ENCODE measurements around the gene CCNY. TPM values are rescaled to one million over a fixed set of nuclear protein-coding genes. Genes with fewer than 3 reads are reported as not detected.
A peak's percentile ranks its signal among the peaks of the same experiment; 100 is the strongest.

Gene CCNY
- total and polyA plus RNA-seq, 4 donors = 57.7 to 112 (median 76.1) TPM

- DNase-seq (ENCODE audit: low read depth in 4 of 6, low spot score in 6 of 6) = no peak
- H3K9me3 ChIP-seq (ENCODE audit: control insufficient read depth, insufficient read depth, low read length) = no peaks in the 10 kb centered on the region
- H3K27ac ChIP-seq (ENCODE audit: low read depth, low read length) = no peak overlapping the region
- H3K4me3 ChIP-seq (ENCODE audit: low read depth, low read length) = no peak overlapping the region
- WGBS (ENCODE audit: insufficient coverage) = 50% methylated on average over 2 of the region's 5 CpGs
- no peaks in the 10 kb centered on the region for H3K27me3 ChIP-seq (ENCODE audit: control insufficient read depth, insufficient read depth, low read length)
- H3K36me3 ChIP-seq (ENCODE audit: control insufficient read depth, insufficient read depth, low read length) = no peaks in the 10 kb centered on the region
- H3K4me1 ChIP-seq (ENCODE audit: control insufficient read depth, insufficient read depth, low read length) = peaks cover 24% of the 10 kb centered on the region
Measured at GRCh38 chr10:35470925-35471315, 134.6 kb downstream of the CCNY start.

GRCh38 chr10:35471435-35471834 lies 135.1 kb downstream of the CCNY start:
- 10% methylated on average over 2 of the region's 3 CpGs for WGBS (ENCODE audit: insufficient coverage)
- DNase-seq (ENCODE audit: low read depth in 4 of 6, low spot score in 6 of 6) = no peak
- peaks cover 19% of the 10 kb centered on the region for H3K4me1 ChIP-seq (ENCODE audit: control insufficient read depth, insufficient read depth, low read length)
- no peak overlapping the region for H3K27ac ChIP-seq (ENCODE audit: low read depth, low read length)
- H3K4me3 ChIP-seq (ENCODE audit: low read depth, low read length) = no peak overlapping the region
- H3K9me3 ChIP-seq (ENCODE audit: control insufficient read depth, insufficient read depth, low read length) = no peaks in the 10 kb centered on the region
- H3K27me3 ChIP-seq (ENCODE audit: control insufficient read depth, insufficient read depth, low read length) = no peaks in the 10 kb centered on the region
- H3K36me3 ChIP-seq (ENCODE audit: control insufficient read depth, insufficient read depth, low read length) = no peaks in the 10 kb centered on the region

GRCh38 chr10:35480142-35480541 lies 143.8 kb downstream of the CCNY start:
- Histone ChIP-seq H3K27ac (ENCODE audit: low read depth, low read length) (no peak overlapping the region), H3K27me3 (ENCODE audit: control insufficient read depth, insufficient read depth, low read length) (no peaks in the 10 kb centered on the region), H3K4me1 (ENCODE audit: control insufficient read depth, insufficient read depth, low read length) (no peaks in the 10 kb centered on the region), H3K36me3 (ENCODE audit: control insufficient read depth, insufficient read depth, low read length) (no peaks in the 10 kb centered on the region), H3K4me3 (ENCODE audit: low read depth, low read length) (no peak overlapping the region), H3K9me3 (ENCODE audit: control insufficient read depth, insufficient read depth, low read length) (no peaks in the 10 kb centered on the region)
- 90% methylated on average over 9 of the region's 9 CpGs for WGBS (ENCODE audit: insufficient coverage)
- DNase-seq (ENCODE audit: low read depth in 4 of 6, low spot score in 6 of 6) = no peak

- H3K36me3 ChIP-seq (ENCODE audit: control insufficient read depth, insufficient read depth, low read length) = no peaks in the 10 kb centered on the region
- no peaks in the 10 kb centered on the region for H3K27me3 ChIP-seq (ENCODE audit: control insufficient read depth, insufficient read depth, low read length)
- no peak for DNase-seq (ENCODE audit: low read depth in 4 of 6, low spot score in 6 of 6)
- WGBS (ENCODE audit: insufficient coverage) = 95% methylated on average over 2 of the region's 2 CpGs
- H3K9me3 ChIP-seq (ENCODE audit: control insufficient read depth, insufficient read depth, low read length) = no peaks in the 10 kb centered on the region
- no peak overlapping the region for H3K27ac ChIP-seq (ENCODE audit: low read depth, low read length)
- no peak overlapping the region for H3K4me3 ChIP-seq (ENCODE audit: low read depth, low read length)
- no peaks in the 10 kb centered on the region for H3K4me1 ChIP-seq (ENCODE audit: control insufficient read depth, insufficient read depth, low read length)
Measured at GRCh38 chr10:35481413-35481812, 145.1 kb downstream of the CCNY start.

- no peaks in the 10 kb centered on the region for H3K9me3 ChIP-seq (ENCODE audit: control insufficient read depth, insufficient read depth, low read length)
- no peaks in the 10 kb centered on the region for H3K27me3 ChIP-seq (ENCODE audit: control insufficient read depth, insufficient read depth, low read length)
- no peak for DNase-seq (ENCODE audit: low read depth in 4 of 6, low spot score in 6 of 6)
- H3K4me1 ChIP-seq (ENCODE audit: control insufficient read depth, insufficient read depth, low read length) = no peaks in the 10 kb centered on the region
- WGBS (ENCODE audit: insufficient coverage) = 91% methylated on average over 5 of the region's 5 CpGs
- no peak overlapping the region for H3K27ac ChIP-seq (ENCODE audit: low read depth, low read length)
- peaks cover 5% of the 10 kb centered on the region for H3K36me3 ChIP-seq (ENCODE audit: control insufficient read depth, insufficient read depth, low read length)
- H3K4me3 ChIP-seq (ENCODE audit: low read depth, low read length) = no peak overlapping the region
Measured at GRCh38 chr10:35486297-35486990, 150.1 kb downstream of the CCNY start.

- 100% methylated on average over 2 of the region's 5 CpGs for WGBS (ENCODE audit: insufficient coverage)
- no peaks in the 10 kb centered on the region for H3K9me3 ChIP-seq (ENCODE audit: control insufficient read depth, insufficient read depth, low read length)
- H3K36me3 ChIP-seq (ENCODE audit: control insufficient read depth, insufficient read depth, low read length) = peaks cover 8% of the 10 kb centered on the region
- H3K4me1 ChIP-seq (ENCODE audit: control insufficient read depth, insufficient read depth, low read length) = peaks cover under 1% of the 10 kb centered on the region
- no peak for DNase-seq (ENCODE audit: low read depth in 4 of 6, low spot score in 6 of 6)
- no peaks in the 10 kb centered on the region for H3K27me3 ChIP-seq (ENCODE audit: control insufficient read depth, insufficient read depth, low read length)
- no peak overlapping the region for H3K27ac ChIP-seq (ENCODE audit: low read depth, low read length)
- no peak overlapping the region for H3K4me3 ChIP-seq (ENCODE audit: low read depth, low read length)
Measured at GRCh38 chr10:35487336-35488034, 151.2 kb downstream of the CCNY start.

- no peaks in the 10 kb centered on the region for H3K9me3 ChIP-seq (ENCODE audit: control insufficient read depth, insufficient read depth, low read length)
- H3K36me3 ChIP-seq (ENCODE audit: control insufficient read depth, insufficient read depth, low read length) = peaks cover 8% of the 10 kb centered on the region
- peaks cover 5% of the 10 kb centered on the region for H3K4me1 ChIP-seq (ENCODE audit: control insufficient read depth, insufficient read depth, low read length)
- no peak for DNase-seq (ENCODE audit: low read depth in 4 of 6, low spot score in 6 of 6)
- WGBS (ENCODE audit: insufficient coverage) = 96% methylated on average over 7 of the region's 9 CpGs
- H3K27ac ChIP-seq (ENCODE audit: low read depth, low read length) = no peak overlapping the region
- no peak overlapping the region for H3K4me3 ChIP-seq (ENCODE audit: low read depth, low read length)
- H3K27me3 ChIP-seq (ENCODE audit: control insufficient read depth, insufficient read depth, low read length) = no peaks in the 10 kb centered on the region
Measured at GRCh38 chr10:35488228-35488627, 151.9 kb downstream of the CCNY start.

- no peak overlapping the region for H3K27ac ChIP-seq (ENCODE audit: low read depth, low read length)
- H3K27me3 ChIP-seq (ENCODE audit: control insufficient read depth, insufficient read depth, low read length) = no peaks in the 10 kb centered on the region
- H3K4me3 ChIP-seq (ENCODE audit: low read depth, low read length) = no peak overlapping the region
- H3K36me3 ChIP-seq (ENCODE audit: control insufficient read depth, insufficient read depth, low read length) = peaks cover 8% of the 10 kb centered on the region
- peaks cover 8% of the 10 kb centered on the region for H3K4me1 ChIP-seq (ENCODE audit: control insufficient read depth, insufficient read depth, low read length)
- no peaks in the 10 kb centered on the region for H3K9me3 ChIP-seq (ENCODE audit: control insufficient read depth, insufficient read depth, low read length)
- whole genome bisulfite sequencing (ENCODE audit: insufficient coverage) = 100% methylated on average over 1 of the region's 10 CpGs
- no peak for DNase-seq (ENCODE audit: low read depth in 4 of 6, low spot score in 6 of 6)
Measured at GRCh38 chr10:35492386-35493195, 156.3 kb downstream of the CCNY start.

GRCh38 chr10:35493196-35494118 lies 157.1 kb downstream of the CCNY start:
- Histone ChIP-seq H3K4me3 (ENCODE audit: low read depth, low read length) (no peak overlapping the region), H3K27ac (ENCODE audit: low read depth, low read length) (no peak overlapping the region), H3K27me3 (ENCODE audit: control insufficient read depth, insufficient read depth, low read length) (no peaks in the 10 kb centered on the region), H3K36me3 (ENCODE audit: control insufficient read depth, insufficient read depth, low read length) (peaks cover 8% of the 10 kb centered on the region), H3K4me1 (ENCODE audit: control insufficient read depth, insufficient read depth, low read length) (peaks cover 8% of the 10 kb centered on the region), H3K9me3 (ENCODE audit: control insufficient read depth, insufficient read depth, low read length) (no peaks in the 10 kb centered on the region)
- no CpG with 5 or more reads among the region's 9 CpGs for WGBS (ENCODE audit: insufficient coverage)
- peak in 1 of 6 donors; percentile 42 for DNase-seq (ENCODE audit: low read depth in 4 of 6, low spot score in 6 of 6)

All from spinal cord (tissue), 10 donors.